Stimulated activated CD8-positive, alpha-beta memory T cell treated with anti-CD3 and anti-CD28 coated beads, Interleukin-15, amount 100 ng/mL, for 1 hour (primary cell): Measurements from ENCODE around the gene ST3GAL2.

ENCODE experiments used
- DNase-seq: peaks from one replicate; pipeline ENCODE4 v3.0.0-alpha.2; 2020; ENCODE audit warnings: low read depth

ST3GAL2 gene, protein sequence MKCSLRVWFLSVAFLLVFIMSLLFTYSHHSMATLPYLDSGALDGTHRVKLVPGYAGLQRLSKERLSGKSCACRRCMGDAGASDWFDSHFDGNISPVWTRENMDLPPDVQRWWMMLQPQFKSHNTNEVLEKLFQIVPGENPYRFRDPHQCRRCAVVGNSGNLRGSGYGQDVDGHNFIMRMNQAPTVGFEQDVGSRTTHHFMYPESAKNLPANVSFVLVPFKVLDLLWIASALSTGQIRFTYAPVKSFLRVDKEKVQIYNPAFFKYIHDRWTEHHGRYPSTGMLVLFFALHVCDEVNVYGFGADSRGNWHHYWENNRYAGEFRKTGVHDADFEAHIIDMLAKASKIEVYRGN

DNA sequence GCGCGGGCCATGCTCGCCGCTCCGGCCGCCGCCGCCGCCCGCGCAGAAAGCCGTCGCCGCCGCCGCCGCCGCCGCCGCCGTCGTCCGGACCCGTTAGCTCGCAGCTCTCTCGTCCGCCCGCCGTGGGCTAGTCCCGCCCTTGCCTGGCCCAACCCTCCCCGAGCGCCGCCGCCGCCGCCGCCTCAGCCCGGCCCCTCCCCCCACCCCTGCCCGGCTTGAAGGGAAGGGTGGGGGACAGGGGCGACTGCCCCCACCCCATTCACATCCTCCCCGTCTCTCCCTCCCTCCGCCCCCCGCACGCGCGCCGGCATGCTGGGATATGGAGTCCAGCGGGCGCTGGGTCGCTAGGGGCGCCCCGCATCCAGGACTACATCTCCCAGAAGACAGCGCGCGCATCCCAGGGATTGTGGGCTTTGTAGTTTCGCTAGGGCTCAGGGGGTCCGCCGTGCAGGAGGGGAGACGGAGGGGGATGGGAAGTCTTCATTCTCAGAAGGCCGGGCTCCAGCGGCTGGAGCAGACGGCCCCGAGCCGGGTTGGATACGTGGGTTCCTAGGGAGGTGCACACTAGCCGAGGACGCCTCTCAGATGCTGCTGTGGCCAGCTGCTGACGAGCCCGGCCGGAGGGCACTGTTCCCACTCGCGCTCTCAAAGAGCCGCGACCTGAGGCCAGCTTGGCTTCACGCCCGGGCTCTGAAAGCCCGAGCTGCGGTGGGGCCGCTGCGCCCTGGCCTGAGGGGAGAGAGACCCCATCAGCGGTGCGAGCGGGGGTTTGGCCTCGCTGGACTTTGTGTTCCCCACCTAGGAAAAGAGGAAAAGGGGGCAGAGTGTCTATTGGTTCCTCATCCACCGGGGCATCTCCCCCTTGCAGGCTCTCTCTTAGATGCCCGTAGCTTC is at the start of gene ST3GAL2:
ST3GAL2 (minus strand) TSS at position 132 of the 894 bp plus-strand sequence. CDS start 40,570 bp downstream, outside the sequence.
- DNase-seq = peak; percentile 90

DNA sequence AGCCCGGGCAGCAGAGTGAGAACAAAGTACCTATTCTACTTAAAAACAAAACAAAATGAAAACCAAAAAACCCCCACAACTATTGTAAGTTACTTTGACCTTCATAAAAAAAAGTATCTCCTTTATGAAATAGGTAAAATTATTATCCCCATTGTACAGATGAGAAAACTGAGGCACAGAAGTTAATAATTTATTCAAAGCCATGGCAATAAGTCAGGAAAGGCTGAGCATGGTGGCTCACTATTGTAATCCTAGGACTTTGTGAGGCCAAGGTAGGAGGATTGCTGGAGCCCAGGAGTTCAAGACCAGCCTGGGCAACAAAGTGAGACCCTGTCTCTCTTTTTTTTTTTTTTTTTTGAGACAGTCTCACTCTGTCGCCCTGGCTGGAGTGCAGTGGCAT is 46.0 kb upstream of the ST3GAL2 start:
- no peak for DNase-seq

DNA sequence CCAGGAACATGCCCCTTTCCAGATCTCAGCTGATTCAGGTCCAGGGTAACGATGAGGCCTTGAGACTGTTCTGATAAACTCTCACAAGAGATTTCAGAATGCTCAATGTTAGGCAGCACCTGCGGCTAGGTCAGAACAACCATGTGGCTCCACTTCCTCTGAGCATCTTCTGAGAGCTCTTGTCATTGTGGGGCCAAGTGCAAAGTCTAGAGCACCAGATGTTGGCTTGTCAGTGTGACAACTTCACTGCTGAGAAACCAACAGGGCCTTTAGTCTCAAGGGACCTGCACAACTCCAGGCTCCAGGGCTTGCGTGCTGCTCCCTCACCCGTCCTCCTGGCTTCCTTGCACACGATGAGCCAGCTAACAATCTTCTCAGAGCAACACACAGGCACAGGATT is 44.5 kb upstream of the ST3GAL2 start:
- no peak for DNase-seq

DNA sequence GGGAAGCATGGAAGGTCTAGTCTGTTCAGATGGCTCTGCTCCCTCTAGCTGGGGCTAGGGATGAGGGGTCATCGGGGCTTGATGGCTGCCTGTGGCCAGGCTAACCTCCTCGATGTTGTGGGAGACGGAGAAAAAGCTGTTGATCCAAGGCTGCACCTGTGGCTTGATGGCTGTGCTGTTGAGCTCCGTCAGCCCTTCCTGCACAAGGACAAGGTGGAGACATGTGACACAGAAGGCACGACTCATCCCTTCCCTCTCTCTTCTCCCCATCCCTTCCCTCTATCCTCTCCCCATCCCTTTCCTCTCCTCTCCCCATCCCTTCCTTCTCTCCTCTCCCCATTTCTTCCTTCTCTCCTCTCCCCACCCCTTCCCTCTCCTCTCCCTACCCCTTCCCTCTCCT is 43.7 kb upstream of the ST3GAL2 start:
- DNase-seq = no peak

DNA sequence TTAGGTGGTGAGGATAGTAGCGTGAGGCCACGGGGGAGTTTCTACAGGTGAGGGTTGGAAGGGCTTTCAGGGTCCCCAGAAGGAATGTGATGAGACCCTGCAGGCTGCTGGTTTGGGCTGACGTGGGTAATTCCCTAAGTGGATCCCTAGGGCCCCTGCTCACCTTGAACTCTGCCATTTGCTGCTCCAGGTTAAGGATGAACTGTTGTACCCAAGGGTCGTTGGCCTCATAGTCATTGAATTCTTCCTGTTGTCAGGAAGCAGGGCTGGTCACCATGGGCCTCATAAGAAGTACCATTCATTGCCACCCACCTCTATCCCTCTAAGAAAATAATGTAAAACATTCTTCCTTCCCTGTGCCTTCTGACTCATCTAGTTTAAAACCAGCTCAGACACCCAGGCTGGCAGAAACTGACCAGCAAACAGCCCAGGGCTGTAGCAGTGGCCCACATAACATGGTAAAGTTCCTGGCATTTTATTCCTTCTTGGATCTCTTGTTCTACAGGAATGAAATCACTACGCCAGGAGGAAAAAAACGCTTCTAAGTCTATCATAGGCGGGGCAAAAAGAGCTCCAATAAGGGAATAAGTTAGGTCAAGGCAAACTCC is 43.1 kb upstream of the ST3GAL2 start:
- no peak for DNase-seq

DNA sequence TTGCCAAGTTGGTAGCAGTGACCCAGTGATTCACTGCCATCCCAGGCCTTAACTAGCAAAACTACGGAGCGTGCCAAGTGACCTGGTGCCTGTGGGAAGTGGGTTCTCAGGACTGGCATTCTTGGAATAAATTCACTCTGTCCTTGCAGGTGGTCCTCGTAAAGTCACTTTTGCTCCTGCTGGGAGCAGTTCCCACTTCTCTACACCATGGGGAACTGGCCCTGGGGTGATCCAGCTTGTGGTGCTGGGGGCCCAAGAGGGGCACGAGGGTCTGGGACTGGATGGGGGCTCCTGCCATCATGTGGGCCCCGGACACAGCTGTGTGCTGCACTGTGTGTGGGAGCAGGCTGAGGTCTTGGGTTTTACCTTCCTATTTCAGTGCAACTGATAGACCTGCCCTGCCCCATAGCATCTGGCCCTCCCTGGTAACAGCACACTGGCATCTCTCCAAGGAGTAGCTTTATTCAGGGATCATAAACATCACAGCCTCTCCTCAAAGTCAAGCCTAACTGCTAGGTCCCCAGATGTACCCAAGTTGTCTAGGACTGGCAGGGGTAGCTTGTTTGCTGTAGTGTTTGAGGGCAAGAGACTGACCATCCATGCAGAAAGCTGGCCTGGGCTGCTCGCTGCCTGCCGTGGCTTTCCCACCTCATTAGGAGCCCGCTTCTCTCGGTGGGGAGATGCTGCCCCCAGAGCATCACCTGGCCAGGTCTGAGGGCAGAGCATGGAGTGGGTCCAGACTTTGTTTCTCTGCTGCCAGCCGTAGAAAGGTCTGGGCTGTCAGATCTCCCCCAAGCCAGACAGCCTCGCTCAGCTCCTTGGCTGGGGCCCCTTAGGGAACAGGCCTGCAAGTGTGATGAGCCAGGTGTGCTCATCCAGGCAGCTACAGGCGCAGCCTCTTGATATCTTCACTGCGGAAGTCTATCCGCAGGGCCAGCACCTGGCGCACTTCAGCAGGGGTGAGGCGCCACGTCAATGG is 41.5 kb upstream of the ST3GAL2 start:
- no peak for DNase-seq

DNA sequence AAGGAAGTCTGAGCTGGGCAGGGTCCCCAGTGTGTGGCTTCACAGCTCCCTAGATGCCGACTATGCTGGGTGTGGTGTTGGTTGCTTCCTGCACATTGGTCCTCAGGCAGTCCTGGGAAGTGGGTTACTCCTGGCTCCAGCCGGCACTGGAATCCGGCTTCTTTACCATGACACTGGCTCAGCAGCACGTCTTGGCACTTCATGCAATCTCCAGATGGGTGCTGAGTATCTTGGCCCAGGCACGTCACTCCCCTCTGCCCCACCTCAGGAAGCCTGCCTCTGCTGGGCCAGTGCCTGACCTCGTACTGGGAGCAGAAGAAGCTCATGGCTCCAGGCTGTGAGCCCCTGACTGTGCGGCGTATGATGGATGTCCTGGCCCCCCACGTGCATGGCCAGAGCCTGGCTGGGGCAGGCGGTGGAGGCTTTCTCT is 40.0 kb upstream of the ST3GAL2 start:
- DNase-seq = no peak

DNA sequence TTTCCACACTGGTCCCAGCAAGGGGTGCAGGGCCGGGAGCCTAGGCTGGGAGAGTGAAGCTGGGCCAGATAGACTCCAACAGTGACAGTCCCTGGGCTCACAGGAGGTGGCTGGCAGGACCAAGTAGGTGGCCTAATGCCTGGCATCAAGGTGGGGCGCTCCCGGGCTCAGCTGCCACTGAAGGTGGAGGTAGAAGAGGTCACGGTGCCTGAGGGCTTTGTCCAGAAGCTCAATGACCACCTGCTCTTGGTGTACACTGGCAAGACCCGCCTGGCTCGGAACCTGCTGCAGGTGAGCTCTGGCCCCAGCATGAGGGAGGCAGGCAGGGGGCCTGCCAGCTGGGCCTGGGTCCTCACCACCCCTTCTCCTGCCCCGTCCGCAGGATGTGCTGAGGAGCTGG is 39.3 kb upstream of the ST3GAL2 start:
- no peak for DNase-seq

DNA sequence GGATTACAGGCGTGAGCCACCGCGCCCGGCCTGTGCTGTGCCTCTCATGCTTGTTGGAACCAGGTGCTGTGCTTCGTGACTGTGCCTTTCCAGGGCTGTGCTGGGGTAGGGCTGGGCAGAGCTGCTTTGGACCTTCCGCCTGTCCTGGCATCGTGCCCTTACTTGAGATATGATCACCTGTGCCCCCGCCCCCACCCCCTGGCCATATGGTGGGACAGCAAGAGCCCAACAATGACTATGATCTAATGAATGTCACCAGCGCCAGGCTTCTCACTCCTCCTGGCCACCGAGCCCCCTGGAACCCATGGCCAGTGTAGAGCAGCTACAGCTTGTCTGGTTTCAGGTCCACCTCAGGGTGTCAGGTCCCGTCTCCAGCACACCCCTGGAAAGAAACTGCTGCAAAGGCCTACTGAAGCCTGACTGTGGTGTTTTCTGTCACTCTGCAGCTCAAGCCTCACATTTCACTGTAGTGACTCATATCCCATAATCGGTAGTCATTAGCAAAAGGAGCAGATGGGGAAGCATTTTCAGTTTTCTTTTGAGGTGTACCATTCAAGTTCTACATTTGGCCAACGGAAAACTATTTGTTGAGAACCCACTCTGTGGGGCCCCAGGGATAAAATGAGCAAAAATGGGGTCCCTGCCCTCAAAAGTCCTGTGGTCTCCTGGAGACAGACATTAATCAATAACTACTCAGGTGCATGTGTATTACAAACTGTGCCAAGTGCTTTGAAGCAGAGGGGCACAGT is 37.5 kb upstream of the ST3GAL2 start:
- DNase-seq = no peak

DNA sequence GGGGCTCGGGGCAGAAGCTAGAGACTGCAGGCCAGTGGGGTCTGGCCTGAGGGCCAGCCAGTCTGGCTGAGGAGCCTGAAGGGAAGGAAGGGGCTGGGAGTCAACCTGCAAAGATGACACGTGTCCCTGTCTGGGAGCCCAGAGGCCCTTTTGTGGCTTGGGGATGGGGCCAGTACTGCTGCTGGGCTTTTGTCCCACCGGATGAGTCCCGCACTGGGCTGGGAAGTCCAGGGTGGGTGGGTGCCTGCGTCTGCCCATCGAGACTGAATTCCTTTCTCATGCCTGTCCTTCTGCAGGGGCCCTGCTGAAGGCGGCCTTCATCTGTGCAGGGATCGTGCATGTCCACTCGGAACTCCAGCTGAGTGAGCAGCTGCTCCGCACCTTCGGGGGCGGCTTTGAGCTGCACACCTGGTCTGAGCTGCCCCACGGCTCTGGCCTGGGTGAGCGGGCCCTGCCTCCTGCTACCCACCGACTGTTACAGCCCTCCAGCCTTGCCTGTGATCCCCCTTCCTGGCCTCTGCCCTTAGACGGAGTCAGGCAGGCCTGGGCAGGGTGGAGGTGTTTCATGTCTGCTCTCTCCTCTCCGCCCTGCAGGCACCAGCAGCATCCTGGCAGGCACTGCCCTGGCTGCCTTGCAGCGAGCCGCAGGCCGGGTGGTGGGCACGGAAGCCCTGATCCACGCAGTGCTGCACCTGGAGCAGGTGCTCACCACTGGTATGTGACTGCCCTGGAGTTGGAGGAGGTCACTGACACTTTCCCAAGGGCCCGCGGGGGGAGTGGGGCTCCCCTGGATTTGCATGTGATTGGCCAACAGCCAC is 36.4 kb upstream of the ST3GAL2 start:
- DNase-seq = no peak

DNA sequence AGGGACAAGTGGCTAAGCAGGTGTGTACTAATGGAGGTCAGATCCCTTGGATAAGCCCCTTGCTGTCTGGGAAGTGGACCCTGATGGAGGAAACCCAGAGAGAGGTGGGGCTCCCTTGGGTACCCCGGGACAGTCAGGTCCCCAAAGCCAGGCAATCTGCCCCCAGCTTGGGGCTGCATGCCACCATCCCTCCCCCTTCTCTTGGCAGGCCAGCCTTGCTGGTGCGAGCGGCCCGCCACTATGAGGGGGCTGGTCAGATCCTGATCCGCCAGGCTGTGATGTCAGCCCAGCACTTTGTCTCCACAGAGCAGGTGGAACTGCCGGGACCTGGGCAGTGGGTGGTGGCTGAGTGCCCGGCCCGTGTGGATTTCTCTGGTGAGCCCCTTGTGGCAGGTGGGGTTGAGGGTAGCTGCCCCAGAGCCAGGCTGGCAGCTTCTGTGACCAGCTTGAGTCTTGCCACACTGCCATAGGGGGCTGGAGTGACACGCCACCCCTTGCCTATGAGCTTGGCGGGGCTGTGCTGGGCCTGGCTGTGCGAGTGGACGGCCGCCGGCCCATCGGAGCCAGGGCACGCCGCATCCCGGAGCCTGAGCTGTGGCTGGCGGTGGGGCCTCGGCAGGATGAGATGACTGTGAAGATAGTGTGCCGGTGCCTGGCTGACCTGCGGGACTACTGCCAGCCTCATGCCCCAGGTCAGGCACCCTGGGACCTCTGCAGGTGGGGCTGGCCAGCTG is 35.6 kb upstream of the ST3GAL2 start:
- DNase-seq = no peak

DNA sequence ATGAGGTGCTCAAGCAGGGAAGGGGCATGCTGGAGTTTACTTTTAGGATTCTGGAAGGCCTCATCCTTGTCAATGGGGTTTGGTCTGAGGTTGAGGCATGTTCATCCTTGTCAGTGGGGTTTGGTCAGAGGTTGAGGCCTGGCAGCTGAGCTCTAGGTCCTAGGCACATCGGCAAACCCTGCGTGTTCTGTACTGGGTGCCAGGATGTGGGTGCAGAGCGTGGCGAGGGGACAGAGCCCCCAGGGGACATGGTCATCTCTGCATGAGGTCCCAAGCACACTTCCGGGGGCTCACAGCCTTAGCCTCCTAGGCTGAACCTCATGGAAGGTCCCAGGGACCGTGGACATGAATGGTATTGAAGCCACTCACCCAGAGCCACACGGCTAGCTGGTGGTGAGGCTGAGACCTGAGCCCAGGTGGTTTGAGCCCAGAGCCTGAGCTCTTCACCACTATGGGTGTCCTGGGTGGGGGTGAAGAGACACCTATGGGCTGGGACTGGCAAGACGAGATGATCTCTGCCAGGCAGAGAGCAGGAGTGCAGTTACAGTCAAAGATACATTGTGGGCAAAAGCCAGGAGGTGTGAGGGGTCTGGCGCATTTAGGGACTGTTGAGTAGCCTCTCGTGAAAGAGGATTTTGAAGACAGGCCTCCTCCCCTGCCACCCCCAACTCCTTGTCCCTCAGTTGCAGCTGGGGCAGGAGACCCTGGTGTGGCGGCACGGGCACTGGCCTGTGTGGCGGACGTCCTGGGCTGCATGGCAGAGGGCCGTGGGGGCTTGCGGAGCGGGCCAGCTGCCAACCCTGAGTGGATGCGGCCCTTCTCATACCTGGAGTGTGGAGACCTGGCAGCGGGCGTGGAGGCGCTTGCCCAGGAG is 34.8 kb upstream of the ST3GAL2 start:
- DNase-seq = no peak

DNA sequence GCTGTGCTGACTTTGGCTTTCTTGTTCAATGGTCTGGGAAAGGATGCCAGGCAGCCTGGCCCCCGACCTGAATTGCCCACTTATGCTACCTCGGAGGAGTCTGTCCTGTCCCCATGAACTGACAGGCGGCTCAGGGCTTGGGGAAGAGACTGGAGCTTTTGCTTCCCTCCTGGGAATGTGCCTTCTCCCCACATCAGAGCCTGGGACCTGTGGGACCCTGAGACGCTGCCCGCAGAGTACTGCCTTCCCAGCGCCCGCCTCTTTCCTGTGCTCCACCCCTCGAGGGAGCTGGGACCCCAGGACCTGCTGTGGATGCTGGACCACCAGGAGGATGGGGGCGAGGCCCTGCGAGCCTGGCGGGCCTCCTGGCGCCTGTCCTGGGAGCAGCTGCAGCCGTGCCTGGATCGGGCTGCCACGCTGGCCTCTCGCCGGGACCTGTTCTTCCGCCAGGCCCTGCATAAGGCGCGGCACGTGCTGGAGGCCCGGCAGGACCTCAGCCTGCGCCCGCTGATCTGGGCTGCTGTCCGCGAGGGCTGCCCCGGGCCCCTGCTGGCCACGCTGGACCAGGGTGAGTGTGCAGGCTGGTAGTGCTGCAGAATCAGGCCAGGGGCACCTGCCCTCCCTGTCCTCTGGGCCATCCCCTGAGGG is 34.0 kb upstream of the ST3GAL2 start:
- no peak for DNase-seq

DNA sequence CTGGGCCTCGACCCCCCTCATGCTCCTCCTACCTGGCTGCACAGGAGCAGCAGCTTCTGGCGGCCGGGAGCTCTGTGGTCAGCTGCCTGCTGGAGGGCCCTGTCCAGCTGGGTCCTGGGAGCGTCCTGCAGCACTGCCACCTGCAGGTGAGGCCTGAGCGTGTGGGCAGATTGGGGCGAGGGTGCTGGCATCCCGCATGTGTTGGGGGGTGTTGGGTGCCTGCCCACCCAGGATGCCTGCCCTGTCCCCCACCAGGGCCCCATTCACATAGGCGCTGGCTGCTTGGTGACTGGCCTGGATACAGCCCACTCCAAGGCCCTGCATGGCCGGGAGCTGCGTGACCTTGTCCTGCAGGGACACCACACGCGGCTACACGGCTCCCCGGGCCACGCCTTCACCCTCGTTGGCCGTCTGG is 32.0 kb upstream of the ST3GAL2 start:
- no peak for DNase-seq

DNA sequence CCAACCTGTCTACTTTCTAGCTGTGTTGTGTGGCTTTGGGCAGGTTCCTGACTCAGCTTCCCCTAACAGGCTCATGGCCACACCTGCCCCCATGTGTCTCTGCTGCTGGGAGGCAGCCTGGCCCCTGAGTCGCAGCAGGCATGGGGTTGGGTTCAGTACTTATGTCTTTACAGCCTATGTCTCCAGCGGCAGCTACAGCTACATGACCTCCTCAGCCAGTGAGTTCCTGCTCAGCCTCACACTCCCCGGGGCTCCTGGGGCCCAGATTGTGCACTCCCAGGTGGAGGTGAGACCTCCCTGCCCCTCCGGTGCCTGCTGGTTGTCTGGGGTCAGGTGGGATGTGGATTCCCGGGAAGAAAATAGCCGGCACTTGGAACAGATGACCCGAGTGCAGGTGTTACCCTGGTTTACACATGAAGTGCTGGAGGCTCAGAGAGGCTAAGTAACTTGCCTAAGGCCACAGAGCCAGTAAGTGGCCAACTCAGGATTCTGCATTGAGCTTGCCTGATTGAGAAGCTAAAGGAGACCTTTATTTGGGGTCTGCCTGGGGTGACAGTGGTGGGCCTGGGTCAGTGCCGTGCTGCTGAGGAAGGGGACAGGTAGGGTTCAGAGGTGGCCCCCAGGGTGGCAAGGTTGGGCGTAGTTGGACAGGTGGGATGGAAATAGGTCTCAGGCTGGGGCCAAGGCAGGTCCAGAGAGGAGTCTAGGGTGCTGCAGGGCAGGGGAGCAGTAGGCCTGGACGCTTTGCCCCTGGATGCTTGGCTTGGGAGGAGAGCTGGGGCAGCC is 31.4 kb upstream of the ST3GAL2 start:
- DNase-seq = no peak

DNA sequence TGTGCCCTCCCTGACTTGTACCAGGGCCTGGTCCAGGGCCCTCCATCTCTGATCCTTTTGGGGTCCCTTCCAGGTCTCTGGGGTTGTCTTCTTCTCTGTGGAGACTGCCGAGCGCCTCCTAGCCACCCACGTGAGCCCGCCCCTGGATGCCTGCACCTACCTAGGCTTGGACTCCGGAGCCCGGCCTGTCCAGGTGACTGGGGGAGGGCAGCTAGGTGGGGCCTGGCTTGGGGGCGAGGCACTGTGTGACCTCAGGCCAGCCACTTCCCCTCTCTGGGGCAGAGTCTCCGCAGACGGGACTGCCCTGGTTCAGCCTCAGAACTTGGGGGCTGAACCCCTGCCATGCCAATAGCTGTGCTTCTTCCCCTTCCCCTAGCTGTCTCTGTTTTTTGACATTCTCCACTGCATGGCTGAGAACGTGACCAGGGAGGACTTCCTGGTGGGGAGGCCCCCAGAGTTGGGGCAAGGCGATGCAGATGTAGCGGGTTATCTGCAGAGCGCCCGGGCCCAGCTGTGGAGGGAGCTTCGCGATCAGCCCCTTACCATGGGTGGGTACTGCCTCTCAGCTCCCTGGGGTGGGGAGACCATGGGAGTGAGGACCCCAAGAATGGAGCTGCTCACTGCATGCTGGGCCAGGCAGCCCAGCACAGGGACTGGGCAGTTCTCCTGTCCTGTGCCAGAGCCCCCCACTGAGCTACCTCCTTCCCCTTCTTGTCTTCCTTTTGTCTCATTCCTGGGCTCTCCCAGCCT is 30.1 kb upstream of the ST3GAL2 start:
- no peak for DNase-seq
